Ecto neural progenitor cell (in vitro differentiated cells): ENCODE measurements around the gene ACR.

Experiments used
- DNase-seq: peaks from one replicate; pipeline ENCODE4 v3.0.0-alpha.2; 2018; ENCODE audit warnings: low spot score

ACR gene

GRCh38 chr22:50737728-50738648, at the start of gene ACR:
TSS of gene ACR (plus strand) at chr22:50738204. CDS start at chr22:50738236, 32 bp downstream.
- DNase-seq: no peak

DNA sequence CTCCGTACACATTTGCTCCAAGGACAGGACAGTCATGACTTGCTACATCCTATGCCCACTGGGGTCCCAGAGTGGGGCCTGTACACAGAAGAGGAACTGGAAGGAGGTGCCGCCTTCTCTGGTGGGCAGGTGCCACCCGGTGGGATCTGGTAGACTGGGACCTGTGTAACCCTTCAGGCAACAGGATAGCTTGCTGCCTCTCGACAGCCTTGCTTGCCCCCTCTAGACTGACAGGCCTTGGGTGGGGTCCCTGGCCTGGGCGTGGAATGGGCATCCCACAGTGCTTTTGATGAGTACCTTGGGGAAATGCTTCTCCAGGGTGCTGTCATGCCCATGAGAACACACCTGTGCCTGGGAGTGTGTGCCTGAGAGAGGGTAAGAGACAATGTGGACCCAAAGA, 49.6 kb upstream of the ACR start:
- no peak for DNase-seq

DNA sequence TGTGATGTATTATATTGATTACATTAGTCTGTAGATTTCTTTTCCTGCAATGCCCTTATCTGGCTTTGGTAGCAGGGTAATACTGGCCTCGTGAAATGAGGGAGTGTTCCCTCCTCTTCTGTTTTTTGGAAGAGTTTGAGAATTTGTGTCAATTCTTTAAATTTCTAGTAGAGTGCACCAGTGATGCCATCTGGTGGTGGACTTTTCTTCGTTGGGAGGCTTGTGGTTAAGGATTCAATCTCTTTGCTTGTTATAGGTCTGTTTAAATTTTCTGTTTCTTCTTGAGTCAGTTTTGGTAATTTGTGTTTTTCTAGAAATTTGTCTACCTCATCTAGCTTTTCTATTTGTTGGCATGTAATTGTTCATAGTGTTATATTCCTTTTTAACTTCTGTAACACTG, 46.5 kb upstream of the ACR start:
- DNase-seq: peak; percentile 22

DNA sequence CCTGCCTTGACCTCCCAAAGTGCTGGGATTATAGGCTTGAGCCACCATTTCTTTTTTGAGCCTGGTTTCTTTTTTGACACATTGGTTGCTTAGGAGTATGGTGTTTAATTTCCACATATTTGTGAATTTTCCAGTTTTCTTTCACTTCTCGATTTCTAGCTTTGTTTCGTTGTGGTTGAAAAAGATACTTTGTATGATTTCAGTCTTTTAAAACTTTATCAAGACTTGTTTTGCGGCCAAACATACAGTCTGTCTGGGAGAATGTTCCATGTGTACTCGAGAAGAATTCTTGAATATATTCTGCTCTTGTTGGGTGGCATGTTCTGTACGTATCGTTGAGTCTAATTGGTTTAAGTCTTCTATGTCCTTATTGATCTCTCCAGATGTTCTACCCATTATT, 44.5 kb upstream of the ACR start:
- DNase-seq: no peak

DNA sequence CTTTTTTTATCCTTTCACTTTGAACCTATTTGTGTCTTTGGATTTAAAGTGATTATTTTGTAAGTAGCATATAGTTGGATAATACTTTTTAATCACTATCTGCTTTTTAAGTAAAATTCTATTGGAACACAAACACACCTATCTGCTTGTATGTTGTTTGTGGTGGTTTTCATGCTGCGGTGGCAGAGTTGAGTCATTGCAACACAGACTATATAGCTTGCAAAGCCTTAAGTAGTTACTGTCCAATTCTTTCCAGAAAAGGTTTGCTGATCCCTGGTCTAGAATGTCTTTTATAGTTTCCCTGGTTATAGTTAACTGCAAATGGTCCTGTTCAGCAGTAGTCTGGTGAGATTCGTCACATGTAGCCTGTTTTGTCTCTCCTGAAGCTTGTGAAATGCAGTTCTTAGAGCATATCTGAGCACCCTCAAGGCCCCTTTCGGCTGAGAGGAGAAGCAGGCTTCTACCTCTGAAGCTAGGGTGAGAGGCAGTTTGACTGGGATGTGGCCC, 43.9 kb upstream of the ACR start:
- no peak for DNase-seq

- DNase-seq: peak; percentile 42
These were observed 43.1 kb upstream of the ACR start for GRCh38 chr22:50694766-50695420.

GRCh38 chr22:50695421-50696250, 42.4 kb upstream of the ACR start:
- DNase-seq: no peak

DNA sequence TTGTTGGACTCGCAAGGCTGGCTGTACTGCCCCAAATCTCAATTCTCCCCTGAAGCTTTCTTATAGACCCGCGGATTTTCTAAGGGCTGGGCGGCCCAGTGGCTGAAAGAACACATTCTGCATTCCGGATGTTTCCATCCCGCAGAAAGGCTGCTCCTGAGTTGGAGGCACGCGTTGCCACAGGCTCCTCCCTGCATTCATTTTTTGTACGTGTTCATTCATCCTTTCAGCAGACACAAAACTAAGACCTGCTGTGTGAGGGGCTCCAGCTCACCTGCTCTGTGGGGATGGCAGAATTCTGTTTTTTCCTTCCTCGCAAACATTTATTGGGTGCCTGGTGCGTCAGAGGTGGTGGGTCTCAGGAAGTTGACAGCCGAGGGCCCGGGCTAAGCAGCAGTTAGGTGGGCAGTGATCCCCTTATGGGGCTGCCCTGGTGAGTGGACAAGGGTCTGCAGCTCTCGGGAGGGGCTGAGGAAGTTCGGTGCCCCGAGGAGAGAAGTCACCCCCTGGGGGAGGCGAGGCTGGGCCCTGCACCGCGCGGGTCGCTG, 41.7 kb upstream of the ACR start:
- peak; percentile 43 for DNase-seq

GRCh38 chr22:50696799-50697561, 41.0 kb upstream of the ACR start:
- peak; percentile 74 for DNase-seq

- DNase-seq: no peak
These were observed 40.1 kb upstream of the ACR start for GRCh38 chr22:50697667-50698506.

- no peak for DNase-seq
These were observed 39.5 kb upstream of the ACR start for GRCh38 chr22:50698546-50698945.

GRCh38 chr22:50699001-50699755, 38.8 kb upstream of the ACR start:
- DNase-seq: no peak

DNA sequence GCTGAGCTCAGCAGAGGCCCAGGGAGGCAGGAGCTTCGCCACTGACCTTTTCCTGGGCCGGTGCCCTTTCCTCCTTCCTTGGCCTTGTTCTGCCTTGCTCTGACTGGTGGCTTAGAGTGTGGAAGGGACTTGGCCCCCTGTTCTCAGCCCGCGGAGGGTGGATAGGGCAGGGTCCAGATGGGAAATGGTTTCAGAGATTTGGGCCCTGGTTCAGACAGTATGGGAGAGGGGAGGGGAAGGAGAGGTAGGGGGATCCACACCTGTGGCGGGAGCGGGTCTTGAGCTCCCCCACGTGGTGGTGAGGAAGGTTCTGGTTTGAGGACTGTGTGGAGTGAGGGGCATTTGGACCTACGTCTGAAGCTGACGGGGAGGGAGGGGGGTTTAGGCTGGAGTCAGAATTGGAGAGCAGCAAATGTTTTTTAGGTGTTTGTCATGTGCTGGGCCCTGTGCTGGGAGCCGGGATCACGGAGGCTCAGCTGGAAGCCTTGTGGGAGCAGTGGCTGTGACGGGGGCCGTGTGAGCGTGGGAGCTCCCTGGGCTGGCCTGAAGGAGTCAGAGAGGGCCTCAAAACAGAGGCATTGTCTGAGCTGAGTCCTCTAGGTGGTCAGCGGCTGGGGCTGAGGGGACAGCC, 38.1 kb upstream of the ACR start:
- DNase-seq: no peak

GRCh38 chr22:50700387-50701075, 37.5 kb upstream of the ACR start:
- no peak for DNase-seq

- DNase-seq: no peak
These were observed 37.0 kb upstream of the ACR start for GRCh38 chr22:50701076-50701419.

GRCh38 chr22:50701428-50702154, 36.4 kb upstream of the ACR start:
- no peak for DNase-seq

- no peak for DNase-seq
These were observed 35.7 kb upstream of the ACR start for GRCh38 chr22:50702261-50702671.
